ENCODE results near the gene LPP.

- TF ChIP-seq GATA2 (IDR thresholded peaks at IDR 0.05; ENCODE audit: low read depth, low read length) (no peak), GATA3 (IDR thresholded peaks at IDR 0.05; ENCODE audit: low read depth, low read length) (no peak)
Observed at GRCh38 chr3:188530226-188530625, 376.3 kb downstream of the LPP start.

Data from SH-SY5Y (cell line).